Mucosa of stomach (tissue), 1 donor: ENCODE data around the gene ABCE1.

Experiments used
- H3K27me3 ChIP-seq: one replicate; pipeline ENCODE4 v1.7.0; 2013; ENCODE audit warnings: mild to moderate bottlenecking, low read length; ENCODE audit not compliant: control insufficient read depth, insufficient read depth
- H3K36me3 ChIP-seq: one replicate; pipeline ENCODE4 v1.7.0; 2013; ENCODE audit warnings: low read length; ENCODE audit not compliant: control insufficient read depth, insufficient read depth
- H3K4me1 ChIP-seq: one replicate; pipeline ENCODE4 v1.7.0; 2013; ENCODE audit warnings: mild to moderate bottlenecking, low read length; ENCODE audit not compliant: control insufficient read depth, insufficient read depth
- H3K4me3 ChIP-seq: one replicate; pipeline ENCODE4 v1.7.0; 2013; ENCODE audit warnings: low read length
- H3K9ac ChIP-seq: one replicate; pipeline ENCODE4 v1.7.0; 2013; ENCODE audit warnings: mild to moderate bottlenecking, low read length, moderate library complexity
- H3K9me3 ChIP-seq: one replicate; pipeline ENCODE4 v1.7.0; 2013; ENCODE audit warnings: mild to moderate bottlenecking, low read length, moderate library complexity; ENCODE audit not compliant: control insufficient read depth
- donor health status: Pancreatic carcinoma.

ABCE1 gene

GRCh38 chr4:145097821-145098674 lies at the start of gene ABCE1, which contains the start of gene ANAPC10:
ABCE1 (plus strand) TSS chr4:145098311; CDS start chr4:145104413, 6,102 bp downstream.
ANAPC10 (minus strand) TSS chr4:145098196; CDS start chr4:145096099, 2,097 bp downstream.
- no peaks in the 10 kb centered on the region for H3K9me3 ChIP-seq
- no peaks in the 10 kb centered on the region for H3K27me3 ChIP-seq
- H3K9ac ChIP-seq: peak within 1 kb of the TSS; percentile 72
- H3K4me3 ChIP-seq: peak within 1 kb of the TSS; percentile 70
- H3K36me3 ChIP-seq: no peaks in the 10 kb centered on the region
- H3K4me1 ChIP-seq: no peaks in the 10 kb centered on the region

- no peaks in the 10 kb centered on the region for H3K36me3 ChIP-seq
- H3K4me3 ChIP-seq: no peak overlapping the region
- H3K9ac ChIP-seq: no peak overlapping the region
- H3K4me1 ChIP-seq: no peaks in the 10 kb centered on the region
- H3K27me3 ChIP-seq: no peaks in the 10 kb centered on the region
- H3K9me3 ChIP-seq: no peaks in the 10 kb centered on the region
These were observed 49.3 kb upstream of the ABCE1 start for GRCh38 chr4:145048817-145049216.

- H3K4me3 ChIP-seq: no peak overlapping the region
- H3K4me1 ChIP-seq: no peaks in the 10 kb centered on the region
- H3K9me3 ChIP-seq: no peaks in the 10 kb centered on the region
- H3K36me3 ChIP-seq: no peaks in the 10 kb centered on the region
- H3K9ac ChIP-seq: no peak overlapping the region
- no peaks in the 10 kb centered on the region for H3K27me3 ChIP-seq
These were observed 48.9 kb upstream of the ABCE1 start for GRCh38 chr4:145049241-145049640.

- Histone ChIP-seq H3K36me3 (no peaks in the 10 kb centered on the region), H3K27me3 (no peaks in the 10 kb centered on the region), H3K9ac (no peak overlapping the region), H3K9me3 (no peaks in the 10 kb centered on the region), H3K4me3 (no peak overlapping the region), H3K4me1 (no peaks in the 10 kb centered on the region)
These were observed 42.4 kb upstream of the ABCE1 start for GRCh38 chr4:145055533-145056257.

GRCh38 chr4:145056325-145057130 lies 41.6 kb upstream of the ABCE1 start:
- Histone ChIP-seq H3K4me1 (no peaks in the 10 kb centered on the region), H3K9me3 (no peaks in the 10 kb centered on the region), H3K36me3 (no peaks in the 10 kb centered on the region), H3K4me3 (no peak overlapping the region), H3K27me3 (no peaks in the 10 kb centered on the region), H3K9ac (no peak overlapping the region)

GRCh38 chr4:145058256-145058655 lies 39.9 kb upstream of the ABCE1 start:
- Histone ChIP-seq H3K36me3 (no peaks in the 10 kb centered on the region), H3K27me3 (no peaks in the 10 kb centered on the region), H3K4me1 (no peaks in the 10 kb centered on the region), H3K9me3 (no peaks in the 10 kb centered on the region), H3K9ac (no peak overlapping the region), H3K4me3 (no peak overlapping the region)

- no peaks in the 10 kb centered on the region for H3K9me3 ChIP-seq
- H3K9ac ChIP-seq: no peak overlapping the region
- H3K4me3 ChIP-seq: no peak overlapping the region
- peaks cover 5% of the 10 kb centered on the region for H3K4me1 ChIP-seq
- no peaks in the 10 kb centered on the region for H3K27me3 ChIP-seq
- no peaks in the 10 kb centered on the region for H3K36me3 ChIP-seq
These were observed 36.7 kb upstream of the ABCE1 start for GRCh38 chr4:145061318-145061920.

GRCh38 chr4:145066063-145066501 lies 32.0 kb upstream of the ABCE1 start:
- no peak overlapping the region for H3K9ac ChIP-seq
- H3K4me3 ChIP-seq: no peak overlapping the region
- peaks cover 5% of the 10 kb centered on the region for H3K4me1 ChIP-seq
- H3K9me3 ChIP-seq: no peaks in the 10 kb centered on the region
- no peaks in the 10 kb centered on the region for H3K36me3 ChIP-seq
- H3K27me3 ChIP-seq: no peaks in the 10 kb centered on the region

GRCh38 chr4:145069361-145069760 lies 28.8 kb upstream of the ABCE1 start:
- Histone ChIP-seq H3K4me1 (peaks cover 5% of the 10 kb centered on the region), H3K27me3 (no peaks in the 10 kb centered on the region), H3K4me3 (no peak overlapping the region), H3K36me3 (no peaks in the 10 kb centered on the region), H3K9me3 (no peaks in the 10 kb centered on the region), H3K9ac (no peak overlapping the region)

GRCh38 chr4:145071560-145071959 lies 26.6 kb upstream of the ABCE1 start:
- Histone ChIP-seq H3K9me3 (no peaks in the 10 kb centered on the region), H3K4me3 (no peak overlapping the region), H3K27me3 (no peaks in the 10 kb centered on the region), H3K9ac (no peak overlapping the region), H3K36me3 (no peaks in the 10 kb centered on the region), H3K4me1 (no peaks in the 10 kb centered on the region)

- Histone ChIP-seq H3K4me3 (no peak overlapping the region), H3K27me3 (no peaks in the 10 kb centered on the region), H3K9ac (no peak overlapping the region), H3K36me3 (no peaks in the 10 kb centered on the region), H3K9me3 (no peaks in the 10 kb centered on the region), H3K4me1 (no peaks in the 10 kb centered on the region)
These were observed 22.2 kb upstream of the ABCE1 start for GRCh38 chr4:145075742-145076468.
